LNCAP (cell line): ENCODE results near the gene NID2.

Experiments used
- CTCF ChIP-seq: fragments of 450-650 bp; IDR thresholded peaks from 2 replicates; pipeline ENCODE4 v1.5.1; 2017; ENCODE audit warnings: mild to moderate bottlenecking

NID2 gene

GRCh38 chr14:52070051-52070431 lies 1.2 kb upstream of the NID2 start:
- TF ChIP-seq CTCF, result no peak

GRCh38 chr14:52069307-52070050 lies 620 bp upstream of the NID2 start:
- TF ChIP-seq CTCF, result no peak

- no peak for TF ChIP-seq CTCF
These were observed 815 bp downstream of the NID2 start for GRCh38 chr14:52067873-52068614.

GRCh38 chr14:52064174-52064573 lies 4.7 kb downstream of the NID2 start:
- no peak for TF ChIP-seq CTCF

- TF ChIP-seq CTCF, result no peak
These were observed 5.8 kb downstream of the NID2 start for GRCh38 chr14:52063052-52063462.

- no peak for TF ChIP-seq CTCF
These were observed 7.0 kb downstream of the NID2 start for GRCh38 chr14:52061890-52062289.

GRCh38 chr14:52061390-52061789 lies 7.5 kb downstream of the NID2 start:
- TF ChIP-seq CTCF, result no peak
